CD4-positive, alpha-beta memory T cell (primary cell): ENCODE measurements around the gene PODXL. TPM values are rescaled to one million over a fixed set of nuclear protein-coding genes. Genes with fewer than 3 reads are reported as not detected.

Experiments used
- CTCF ChIA-PET: fragments of 350-600 bp; sonication (Branson Sonifier 250); formaldehyde crosslinking; loops from one replicate; lab custom pipeline; 2021; ENCODE audit warnings: inconsistent platforms; ENCODE audit not compliant: partially characterized antibody; lab: Charles Lee
- POLR2A ChIA-PET: fragments of 350-600 bp; sonication (Branson Sonifier 250); formaldehyde crosslinking; loops from one replicate; lab custom pipeline; 2021; ENCODE audit not compliant: partially characterized antibody; lab: Charles Lee
- DNase-seq, 5 donors: peaks; one replicate each; pipeline versions ENCODE4 v3.0.0 to v3.0.0-alpha.2; 2020 to 2022; ENCODE audit warnings: mixed read lengths in 1 of 5
- H3K27ac ChIP-seq: one replicate; pipeline ENCODE4 v1.7.0; 2013; ENCODE audit warnings: low read depth, low read length
- H3K27me3 ChIP-seq: 2 replicates; pipeline ENCODE4 v1.7.0; 2013; ENCODE audit warnings: mild to moderate bottlenecking, low read length, moderate library complexity; ENCODE audit not compliant: insufficient read depth
- H3K36me3 ChIP-seq: 2 replicates; pipeline ENCODE4 v1.7.0; 2013; ENCODE audit warnings: mild to moderate bottlenecking, low read length, moderate library complexity; ENCODE audit not compliant: insufficient read depth
- H3K4me1 ChIP-seq: 2 replicates; pipeline ENCODE4 v1.7.0; 2013; ENCODE audit warnings: mild to moderate bottlenecking, low read length, moderate library complexity; ENCODE audit not compliant: insufficient read depth
- H3K4me3 ChIP-seq, 2 donors: one replicate each; pipeline ENCODE4 v1.7.0; 2013; ENCODE audit warnings: low read length in 2 of 2, mild to moderate bottlenecking in 1 of 2
- H3K9me3 ChIP-seq, 2 donors: one replicate each; pipeline ENCODE4 v1.7.0; 2013; ENCODE audit warnings: low read length in 2 of 2, control low read depth in 1 of 2; ENCODE audit not compliant: control insufficient read depth in 1 of 2
- H3K27ac Mint-ChIP-seq, 7 donors: one replicate each; pipeline ENCODE4 v1.8.0; 2020 to 2021; ENCODE audit warnings: mixed read lengths in 7 of 7, mild to moderate bottlenecking in 6 of 7, inconsistent platforms in 3 of 7, moderate library complexity in 3 of 7
- H3K27me3 Mint-ChIP-seq, 2 donors: one replicate each; pipeline ENCODE4 v1.8.0; 2020 to 2021; ENCODE audit warnings: mixed read lengths in 2 of 2
- H3K36me3 Mint-ChIP-seq, 2 donors: one replicate each; pipeline ENCODE4 v1.8.0; 2020 to 2021; ENCODE audit warnings: mixed read lengths in 2 of 2, inconsistent platforms in 1 of 2, mild to moderate bottlenecking in 1 of 2
- H3K4me1 Mint-ChIP-seq, 4 donors: one replicate each; pipeline ENCODE4 v1.8.0; 2020 to 2021; ENCODE audit warnings: mixed read lengths in 4 of 4, mild to moderate bottlenecking in 1 of 4
- H3K4me3 Mint-ChIP-seq, 8 donors: one replicate each; pipeline ENCODE4 v1.8.0; 2020 to 2021; ENCODE audit warnings: mixed read lengths in 8 of 8, mild to moderate bottlenecking in 7 of 8, moderate library complexity in 6 of 8, inconsistent platforms in 3 of 8
- H3K9me3 Mint-ChIP-seq, 8 donors: one replicate each; pipeline ENCODE4 v1.8.0; 2020 to 2021; ENCODE audit warnings: mixed read lengths in 8 of 8, mild to moderate bottlenecking in 5 of 8, inconsistent platforms in 3 of 8, moderate library complexity in 1 of 8
- intact Hi-C: fragments of 100-400 bp; cut with micrococcal nuclease; formaldehyde crosslinking; loops from one replicate; pipeline ENCODE4 v1.15.1; 2023
- polyA plus RNA-seq, 2 donors: library from polyadenylated mRNA; unstranded; fragments of 300-500 nt; fragmentation: Illumina TruSeq; gene quantifications; one replicate each; pipeline ENCODE4 v1.2.3, GENCODE V29; 2021
- total RNA-seq, 2 experiments: library from RNA; stranded (reverse); gene quantifications; one replicate each; pipeline ENCODE4 v1.2.3, GENCODE V29; 2021

PODXL gene
- total and polyA plus RNA-seq, 4 experiments from 2014 or later: 0.47 to 1.3 (median 1.2) TPM

DNA sequence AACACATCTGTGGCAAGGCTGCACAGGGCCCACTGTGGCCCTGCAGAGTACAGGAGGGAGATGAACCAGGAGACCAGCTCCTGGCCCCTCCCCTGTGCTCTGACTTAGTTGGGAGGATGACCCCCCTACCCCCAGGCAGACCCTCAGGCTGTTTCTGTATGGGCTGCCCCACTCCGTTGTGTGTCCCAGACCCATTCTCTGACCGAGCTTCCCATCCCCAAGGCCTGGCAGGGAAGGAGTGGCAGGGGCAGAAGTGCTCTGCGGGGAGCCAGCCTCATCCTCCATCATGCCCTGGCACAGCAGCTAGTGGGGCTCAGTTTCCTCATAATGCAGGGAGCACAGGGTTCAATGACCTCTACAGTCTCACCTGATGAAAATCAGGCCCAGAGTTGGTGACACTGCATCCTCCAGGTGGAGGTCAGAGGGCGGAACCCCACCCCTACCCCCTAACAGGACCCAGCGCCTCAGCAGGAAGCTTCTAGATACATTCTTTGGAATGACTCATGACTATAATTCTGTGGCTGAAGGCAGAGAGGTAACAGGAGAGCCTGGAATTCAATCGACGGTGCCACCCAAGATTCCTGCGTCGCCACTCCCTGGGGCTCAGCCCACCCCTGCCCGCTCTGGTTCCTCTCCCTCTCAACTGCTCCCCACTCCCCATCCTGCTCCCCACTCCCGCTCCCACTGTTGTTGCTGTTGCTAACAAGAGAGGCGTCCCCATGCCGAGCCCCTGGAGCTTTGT lies 18.2 kb downstream of the PODXL start:
- Mint-ChIP-seq H3K4me3 (no peak overlapping the region), H3K27ac (no peak overlapping the region), H3K9me3 (no peaks in the 10 kb centered on the region), H3K27me3 (no peaks in the 10 kb centered on the region), H3K4me1 (no peaks in the 10 kb centered on the region), H3K36me3 (no peaks in the 10 kb centered on the region)
- Histone ChIP-seq H3K4me3 (no peak overlapping the region), H3K27ac (no peak overlapping the region), H3K36me3 (no peaks in the 10 kb centered on the region), H3K4me1 (no peaks in the 10 kb centered on the region), H3K27me3 (no peaks in the 10 kb centered on the region), H3K9me3 (no peaks in the 10 kb centered on the region)
- ChIA-PET POLR2A (no interaction called here), CTCF (interaction anchor here (1.5 to 1.7 kb wide), 2 partner anchors 23 to 25 kb away, joined by 3 to 4 read pairs; no protein-coding TSS in a partner anchor)
- intact Hi-C loops: no loop called here
- no peak for DNase-seq

DNA sequence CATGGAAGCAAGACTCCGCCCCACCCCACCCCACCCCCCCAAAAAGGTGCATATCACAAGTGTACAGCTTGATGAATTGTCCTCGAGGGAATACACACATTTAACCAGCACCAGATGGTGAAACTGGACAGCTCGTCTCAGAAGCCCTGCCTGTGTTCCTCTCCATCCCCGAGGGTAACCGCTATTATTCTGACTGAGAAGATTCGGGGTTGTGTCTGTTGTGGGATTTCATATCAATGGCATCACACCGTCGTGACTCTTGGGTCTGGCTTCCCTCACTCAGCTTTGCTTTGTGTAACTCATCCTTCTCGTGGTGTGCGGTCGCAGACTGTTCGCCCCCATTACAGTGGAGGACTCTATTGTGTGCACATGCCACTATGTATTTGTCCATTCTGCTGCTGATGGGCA lies 18.9 kb downstream of the PODXL start:
- H3K36me3 ChIP-seq: no peaks in the 10 kb centered on the region
- H3K9me3 ChIP-seq: no peaks in the 10 kb centered on the region
- no peak for DNase-seq
- ChIA-PET CTCF (no interaction called here), POLR2A (no interaction called here)
- intact Hi-C loops: no loop called here
- Mint-ChIP-seq H3K36me3 (no peaks in the 10 kb centered on the region), H3K9me3 (no peaks in the 10 kb centered on the region), H3K27me3 (no peaks in the 10 kb centered on the region), H3K27ac (no peak overlapping the region), H3K4me1 (no peaks in the 10 kb centered on the region), H3K4me3 (no peak overlapping the region)
- no peak overlapping the region for H3K4me3 ChIP-seq
- no peaks in the 10 kb centered on the region for H3K27me3 ChIP-seq
- no peak overlapping the region for H3K27ac ChIP-seq
- H3K4me1 ChIP-seq: no peaks in the 10 kb centered on the region

DNA sequence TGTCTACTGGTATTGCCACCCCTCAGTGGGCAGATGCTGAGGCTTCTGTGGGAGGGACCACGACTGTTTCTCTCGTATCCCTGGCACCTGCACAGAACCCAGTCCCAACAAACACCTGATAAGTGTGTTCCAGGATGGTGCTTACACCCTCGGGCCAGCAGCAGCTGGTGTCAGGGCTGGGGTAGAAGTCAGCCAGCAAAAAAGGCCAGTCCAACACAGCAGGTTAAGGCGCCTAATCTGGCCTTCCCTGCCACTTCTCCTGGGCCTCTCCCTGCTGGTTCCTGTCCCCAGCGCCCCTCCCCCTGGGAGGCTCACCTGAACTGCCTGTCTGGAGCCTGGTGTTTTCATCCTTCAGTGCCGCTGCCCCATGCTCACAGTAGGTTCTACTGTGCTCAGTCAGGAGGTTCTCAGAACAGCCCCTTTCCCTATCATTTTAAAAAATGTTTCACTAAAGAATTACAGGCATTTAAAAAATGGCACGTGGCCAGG lies 20.0 kb downstream of the PODXL start:
- Mint-ChIP-seq H3K36me3 (no peaks in the 10 kb centered on the region), H3K4me1 (no peaks in the 10 kb centered on the region), H3K4me3 (no peak overlapping the region), H3K27ac (no peak overlapping the region), H3K27me3 (no peaks in the 10 kb centered on the region), H3K9me3 (no peaks in the 10 kb centered on the region)
- no peak overlapping the region for H3K4me3 ChIP-seq
- intact Hi-C loops: no loop called here
- H3K27ac ChIP-seq: no peak overlapping the region
- no peaks in the 10 kb centered on the region for H3K36me3 ChIP-seq
- ChIA-PET CTCF (no interaction called here), POLR2A (no interaction called here)
- no peaks in the 10 kb centered on the region for H3K27me3 ChIP-seq
- H3K9me3 ChIP-seq: no peaks in the 10 kb centered on the region
- DNase-seq: no peak
- no peaks in the 10 kb centered on the region for H3K4me1 ChIP-seq

DNA sequence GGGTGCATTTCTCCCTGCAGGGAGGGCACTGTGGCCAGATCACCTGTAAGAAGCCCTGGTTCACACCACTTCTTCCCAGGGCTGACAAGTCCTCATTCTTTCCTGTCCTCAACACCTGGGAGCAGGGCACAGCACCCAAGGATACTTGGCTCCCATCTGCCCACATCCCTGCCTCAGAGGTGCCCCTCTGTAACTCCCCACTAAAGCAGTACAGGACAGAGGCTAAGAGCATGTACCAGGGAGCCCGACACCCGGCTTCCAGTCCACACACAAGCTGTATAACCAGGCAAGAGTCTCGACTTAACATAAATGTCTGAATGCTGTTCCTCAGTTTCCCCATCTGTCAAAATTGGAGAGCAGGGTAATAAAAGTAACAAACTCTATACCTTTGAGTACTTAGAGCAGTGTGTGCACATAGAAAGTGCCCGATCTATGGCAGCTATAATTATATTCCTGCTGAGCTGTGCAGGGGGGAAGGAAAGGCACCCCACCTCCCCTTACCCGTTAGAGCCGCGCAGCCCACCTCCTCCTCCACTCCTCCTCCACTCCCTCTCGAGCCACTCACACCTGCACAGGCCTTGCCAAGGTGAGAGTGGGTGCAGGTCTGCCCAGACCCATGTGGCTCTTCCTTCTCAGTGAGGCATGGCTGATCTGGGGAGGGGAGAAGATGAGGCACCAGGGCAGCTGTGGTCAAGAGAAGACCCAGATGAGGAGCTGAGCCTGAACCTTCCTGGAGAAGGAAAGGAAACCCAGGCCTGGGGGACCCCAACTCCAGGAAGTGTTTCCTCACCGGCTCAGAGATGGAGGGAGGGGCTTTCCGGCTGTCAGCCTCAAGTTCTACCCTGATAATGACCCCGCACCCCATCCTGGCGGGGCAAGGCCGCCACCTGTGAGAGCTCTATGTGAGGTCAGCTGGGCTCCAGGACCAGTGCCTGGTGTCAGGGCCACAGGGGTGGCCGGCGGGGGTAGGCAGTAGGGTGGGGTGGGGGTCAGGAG lies 22.6 kb downstream of the PODXL start:
- Histone ChIP-seq H3K4me1 (no peaks in the 10 kb centered on the region), H3K4me3 (no peak overlapping the region), H3K36me3 (no peaks in the 10 kb centered on the region), H3K27ac (no peak overlapping the region), H3K9me3 (no peaks in the 10 kb centered on the region), H3K27me3 (no peaks in the 10 kb centered on the region)
- Mint-ChIP-seq H3K27me3 (no peaks in the 10 kb centered on the region), H3K4me3 (no peak overlapping the region), H3K36me3 (no peaks in the 10 kb centered on the region), H3K4me1 (no peaks in the 10 kb centered on the region), H3K27ac (no peak overlapping the region), H3K9me3 (no peaks in the 10 kb centered on the region)
- intact Hi-C loops: no loop called here
- CTCF ChIA-PET: interaction anchor here (1.3 to 1.8 kb wide), 3 partner anchors 9 to 15 kb away, joined by 3 to 6 read pairs (median 5); no protein-coding TSS in a partner anchor
- no peak for DNase-seq
- POLR2A ChIA-PET: no interaction called here

DNA sequence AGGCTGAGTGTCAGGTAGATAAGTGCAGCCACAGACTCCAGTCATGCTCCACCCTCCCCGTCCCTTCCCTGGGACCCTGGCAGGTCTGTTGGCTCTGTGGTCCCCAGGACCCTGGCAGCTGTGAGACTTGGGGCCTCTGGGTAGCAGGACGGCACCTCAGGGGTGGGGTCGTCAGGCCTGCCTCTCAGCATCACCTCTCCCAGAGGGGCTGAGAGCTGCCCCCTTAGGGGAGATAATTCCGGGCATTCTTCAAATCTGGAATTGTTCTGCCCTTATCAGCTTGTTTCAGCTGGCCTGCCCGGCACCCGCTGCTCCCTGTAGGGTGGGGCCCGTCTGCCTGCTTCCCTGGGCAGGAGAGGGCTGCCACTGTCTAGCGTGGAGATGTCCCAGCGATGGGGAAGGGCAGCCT lies 23.3 kb downstream of the PODXL start:
- no peak overlapping the region for H3K27ac ChIP-seq
- Mint-ChIP-seq H3K27ac (no peak overlapping the region), H3K36me3 (no peaks in the 10 kb centered on the region), H3K4me1 (no peaks in the 10 kb centered on the region), H3K4me3 (no peak overlapping the region), H3K9me3 (no peaks in the 10 kb centered on the region), H3K27me3 (peaks cover 0 to 3% of the 10 kb centered on the region in 2 donors)
- no peak for DNase-seq
- no peaks in the 10 kb centered on the region for H3K9me3 ChIP-seq
- intact Hi-C loops: no loop called here
- no peaks in the 10 kb centered on the region for H3K4me1 ChIP-seq
- ChIA-PET POLR2A (no interaction called here), CTCF (no interaction called here)
- H3K27me3 ChIP-seq: no peaks in the 10 kb centered on the region
- no peak overlapping the region for H3K4me3 ChIP-seq
- H3K36me3 ChIP-seq: no peaks in the 10 kb centered on the region

DNA sequence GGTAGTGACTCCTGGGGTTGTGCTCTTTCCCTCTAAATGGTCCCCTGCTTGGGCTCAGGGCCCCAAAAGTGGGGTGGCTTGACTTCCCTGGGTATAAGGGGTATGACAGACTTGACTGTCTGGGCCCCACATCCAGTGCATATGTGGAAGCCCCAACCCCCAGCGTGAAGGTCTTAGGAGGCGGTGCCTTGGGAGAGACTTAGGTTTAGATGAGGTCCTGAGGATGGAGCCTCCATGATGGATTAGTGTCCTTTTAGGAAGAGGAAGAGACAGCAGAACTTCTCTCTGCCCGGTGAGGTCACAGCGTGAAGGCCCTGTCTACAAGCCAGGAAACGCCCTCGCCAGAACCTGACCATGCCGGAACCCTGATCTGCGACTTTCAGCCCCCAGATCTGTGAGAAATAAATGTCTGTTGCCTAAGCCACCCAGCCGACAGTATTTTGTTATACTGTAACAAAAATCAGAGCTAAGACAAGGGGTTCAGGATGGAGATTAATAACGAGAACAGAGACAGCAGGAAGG lies 23.8 kb downstream of the PODXL start:
- Histone ChIP-seq H3K27me3 (no peaks in the 10 kb centered on the region), H3K27ac (no peak overlapping the region), H3K36me3 (no peaks in the 10 kb centered on the region), H3K4me3 (no peak overlapping the region), H3K9me3 (no peaks in the 10 kb centered on the region), H3K4me1 (no peaks in the 10 kb centered on the region)
- no peak for DNase-seq
- intact Hi-C loops: no loop called here
- ChIA-PET POLR2A (no interaction called here), CTCF (no interaction called here)
- Mint-ChIP-seq H3K9me3 (no peaks in the 10 kb centered on the region), H3K27me3 (peaks cover 0 to 3% of the 10 kb centered on the region in 2 donors), H3K27ac (no peak overlapping the region), H3K4me3 (no peak overlapping the region), H3K4me1 (no peaks in the 10 kb centered on the region), H3K36me3 (no peaks in the 10 kb centered on the region)

DNA sequence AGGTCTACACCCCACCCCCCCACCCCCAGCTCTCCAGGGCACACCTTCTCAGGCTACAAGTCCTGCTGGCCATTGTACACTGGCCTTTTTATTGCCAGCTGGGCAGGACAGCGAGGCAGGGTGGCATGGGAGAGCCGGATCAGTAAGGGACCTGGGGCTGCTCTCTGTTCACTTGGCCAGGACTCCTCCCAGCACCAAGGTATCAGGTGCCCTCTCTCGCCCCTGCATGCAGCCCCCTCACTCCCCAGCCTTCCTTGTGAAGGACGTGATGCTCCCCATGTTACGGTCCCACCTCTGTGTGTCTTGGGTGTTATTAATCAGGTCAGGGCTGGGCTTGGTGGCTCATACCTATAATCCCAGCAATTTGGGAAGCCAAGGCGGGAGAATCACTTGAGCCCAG lies 26.3 kb downstream of the PODXL start:
- Mint-ChIP-seq H3K4me1 (no peaks in the 10 kb centered on the region), H3K27me3 (peaks cover 0 to 3% of the 10 kb centered on the region in 2 donors), H3K4me3 (no peak overlapping the region), H3K36me3 (no peaks in the 10 kb centered on the region), H3K9me3 (no peaks in the 10 kb centered on the region), H3K27ac (no peak overlapping the region)
- ChIA-PET CTCF (no interaction called here), POLR2A (no interaction called here)
- Histone ChIP-seq H3K27ac (no peak overlapping the region), H3K9me3 (no peaks in the 10 kb centered on the region), H3K27me3 (no peaks in the 10 kb centered on the region), H3K36me3 (no peaks in the 10 kb centered on the region), H3K4me1 (no peaks in the 10 kb centered on the region), H3K4me3 (no peak overlapping the region)
- intact Hi-C loops: no loop called here
- no peak for DNase-seq
